PFSK-1 (cell line): ENCODE results near the gene ADAM23.

Experiments
- SIN3A ChIP-seq: IDR thresholded peaks from 2 replicates; pipeline ENCODE4 v1.6.1; 2012; ENCODE audit warnings: mild to moderate bottlenecking, low read length, moderate library complexity, borderline replicate concordance; ENCODE audit not compliant: insufficient read depth
- TF ChIP-seq, protein P1 (sequence below), 2 experiments: IDR thresholded peaks; 2 replicates each; pipeline versions ENCODE4 v1.6.1 to v1.8.0; 2011 to 2012; ENCODE audit warnings: low read depth in 2 of 2, low read length in 2 of 2, control low read depth in 1 of 2, inconsistent platforms in 1 of 2, mild to moderate bottlenecking in 1 of 2, moderate library complexity in 1 of 2; ENCODE audit not compliant: insufficient read depth in 1 of 2

DNA sequence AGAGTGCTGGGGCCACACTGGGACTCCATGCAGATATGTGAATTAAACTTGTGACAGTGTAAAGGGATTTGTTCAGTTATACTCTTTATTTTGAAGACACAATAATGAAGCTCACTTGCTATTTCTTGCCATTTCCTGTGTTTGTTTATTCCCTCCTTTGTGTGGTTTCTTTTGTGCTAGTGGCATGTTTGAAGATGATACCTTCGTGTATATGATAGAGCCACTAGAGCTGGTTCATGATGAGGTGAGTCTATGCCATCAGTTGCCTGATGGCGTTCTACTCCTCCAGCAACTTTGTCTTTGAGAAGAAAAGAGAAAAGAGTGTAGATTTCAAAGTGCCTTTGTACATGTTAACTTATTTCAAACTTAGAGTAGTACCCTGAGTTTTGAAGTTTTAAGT lies 99.7 kb downstream of the ADAM23 start:
- no peak for TF ChIP-seq SIN3A
- TF ChIP-seq, protein P1, sequence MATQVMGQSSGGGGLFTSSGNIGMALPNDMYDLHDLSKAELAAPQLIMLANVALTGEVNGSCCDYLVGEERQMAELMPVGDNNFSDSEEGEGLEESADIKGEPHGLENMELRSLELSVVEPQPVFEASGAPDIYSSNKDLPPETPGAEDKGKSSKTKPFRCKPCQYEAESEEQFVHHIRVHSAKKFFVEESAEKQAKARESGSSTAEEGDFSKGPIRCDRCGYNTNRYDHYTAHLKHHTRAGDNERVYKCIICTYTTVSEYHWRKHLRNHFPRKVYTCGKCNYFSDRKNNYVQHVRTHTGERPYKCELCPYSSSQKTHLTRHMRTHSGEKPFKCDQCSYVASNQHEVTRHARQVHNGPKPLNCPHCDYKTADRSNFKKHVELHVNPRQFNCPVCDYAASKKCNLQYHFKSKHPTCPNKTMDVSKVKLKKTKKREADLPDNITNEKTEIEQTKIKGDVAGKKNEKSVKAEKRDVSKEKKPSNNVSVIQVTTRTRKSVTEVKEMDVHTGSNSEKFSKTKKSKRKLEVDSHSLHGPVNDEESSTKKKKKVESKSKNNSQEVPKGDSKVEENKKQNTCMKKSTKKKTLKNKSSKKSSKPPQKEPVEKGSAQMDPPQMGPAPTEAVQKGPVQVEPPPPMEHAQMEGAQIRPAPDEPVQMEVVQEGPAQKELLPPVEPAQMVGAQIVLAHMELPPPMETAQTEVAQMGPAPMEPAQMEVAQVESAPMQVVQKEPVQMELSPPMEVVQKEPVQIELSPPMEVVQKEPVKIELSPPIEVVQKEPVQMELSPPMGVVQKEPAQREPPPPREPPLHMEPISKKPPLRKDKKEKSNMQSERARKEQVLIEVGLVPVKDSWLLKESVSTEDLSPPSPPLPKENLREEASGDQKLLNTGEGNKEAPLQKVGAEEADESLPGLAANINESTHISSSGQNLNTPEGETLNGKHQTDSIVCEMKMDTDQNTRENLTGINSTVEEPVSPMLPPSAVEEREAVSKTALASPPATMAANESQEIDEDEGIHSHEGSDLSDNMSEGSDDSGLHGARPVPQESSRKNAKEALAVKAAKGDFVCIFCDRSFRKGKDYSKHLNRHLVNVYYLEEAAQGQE (IDR thresholded peaks at IDR 0.05; ENCODE audit: insufficient read depth in 1 of 2, low read depth in 2 of 2, low read length in 2 of 2): no peak
